Measurements from ENCODE around the gene REG4.
"Not testable (repeated sequence)": the region's sequence is repeated elsewhere in the genome, so short reads cannot be mapped to it uniquely, and the experiment has no call there.

Gene REG4

GRCh38 chr1:119787776-119788175, 23.5 kb downstream of the REG4 start:
- Histone ChIP-seq H3K36me3 (ENCODE audit: insufficient read depth, low read length) (no peaks in the 10 kb centered on the region), H3K9me3 (ENCODE audit: insufficient read depth, low read length, severe bottlenecking) (no peaks in the 10 kb centered on the region), H3K4me1 (ENCODE audit: insufficient read depth, low read length) (no peaks in the 10 kb centered on the region), H3K9ac (ENCODE audit: low read depth, low read length) (no peak overlapping the region), H3K27ac (ENCODE audit: low read length) (no peak overlapping the region), H3K4me3 (ENCODE audit: low read depth in 1 of 2, low read length in 2 of 2) (no peak overlapping the region), H4K20me1 (ENCODE audit: insufficient read depth, low read length) (no peaks in the 10 kb centered on the region), H3K79me2 (ENCODE audit: insufficient read depth, low read length) (no peaks in the 10 kb centered on the region), H3K27me3 (ENCODE audit: insufficient read depth, low read length, poor library complexity) (peaks cover 5% of the 10 kb centered on the region), H3K4me2 (ENCODE audit: insufficient read depth, low read length) (no peak overlapping the region), H2AFZ (ENCODE audit: low read depth, low read length) (no peak overlapping the region)
- ATAC-seq (ENCODE audit: insufficient read depth, low read depth), result no peak
- no peak for DNase-seq
- no peak for TF ChIP-seq EZH2 (IDR thresholded peaks at IDR 0.05; ENCODE audit: borderline replicate concordance, low read depth, low read length, severe bottlenecking)
- TF ChIP-seq, protein P1, sequence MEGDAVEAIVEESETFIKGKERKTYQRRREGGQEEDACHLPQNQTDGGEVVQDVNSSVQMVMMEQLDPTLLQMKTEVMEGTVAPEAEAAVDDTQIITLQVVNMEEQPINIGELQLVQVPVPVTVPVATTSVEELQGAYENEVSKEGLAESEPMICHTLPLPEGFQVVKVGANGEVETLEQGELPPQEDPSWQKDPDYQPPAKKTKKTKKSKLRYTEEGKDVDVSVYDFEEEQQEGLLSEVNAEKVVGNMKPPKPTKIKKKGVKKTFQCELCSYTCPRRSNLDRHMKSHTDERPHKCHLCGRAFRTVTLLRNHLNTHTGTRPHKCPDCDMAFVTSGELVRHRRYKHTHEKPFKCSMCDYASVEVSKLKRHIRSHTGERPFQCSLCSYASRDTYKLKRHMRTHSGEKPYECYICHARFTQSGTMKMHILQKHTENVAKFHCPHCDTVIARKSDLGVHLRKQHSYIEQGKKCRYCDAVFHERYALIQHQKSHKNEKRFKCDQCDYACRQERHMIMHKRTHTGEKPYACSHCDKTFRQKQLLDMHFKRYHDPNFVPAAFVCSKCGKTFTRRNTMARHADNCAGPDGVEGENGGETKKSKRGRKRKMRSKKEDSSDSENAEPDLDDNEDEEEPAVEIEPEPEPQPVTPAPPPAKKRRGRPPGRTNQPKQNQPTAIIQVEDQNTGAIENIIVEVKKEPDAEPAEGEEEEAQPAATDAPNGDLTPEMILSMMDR (IDR thresholded peaks at IDR 0.05; ENCODE audit: borderline replicate concordance, extremely low read depth, low read length, poor library complexity, severe bottlenecking), result no peak

- not testable (repeated sequence) for H3K4me3 ChIP-seq (ENCODE audit: low read depth in 1 of 2, low read length in 2 of 2); H3K9me3 ChIP-seq (ENCODE audit: insufficient read depth, low read length, severe bottlenecking); H2AFZ ChIP-seq (ENCODE audit: low read depth, low read length); DNase-seq; H3K36me3 ChIP-seq (ENCODE audit: insufficient read depth, low read length); H3K27ac ChIP-seq (ENCODE audit: low read length); H3K27me3 ChIP-seq (ENCODE audit: insufficient read depth, low read length, poor library complexity); H4K20me1 ChIP-seq (ENCODE audit: insufficient read depth, low read length); H3K4me2 ChIP-seq (ENCODE audit: insufficient read depth, low read length); H3K4me1 ChIP-seq (ENCODE audit: insufficient read depth, low read length); H3K79me2 ChIP-seq (ENCODE audit: insufficient read depth, low read length); H3K9ac ChIP-seq (ENCODE audit: low read depth, low read length); ATAC-seq (ENCODE audit: insufficient read depth, low read depth)
Observed at GRCh38 chr1:119786473-119787050, 24.7 kb downstream of the REG4 start.

GRCh38 chr1:119786046-119786445, 25.2 kb downstream of the REG4 start:
- not testable (repeated sequence) for H3K27ac ChIP-seq (ENCODE audit: low read length); H3K79me2 ChIP-seq (ENCODE audit: insufficient read depth, low read length); H3K9ac ChIP-seq (ENCODE audit: low read depth, low read length); H3K9me3 ChIP-seq (ENCODE audit: insufficient read depth, low read length, severe bottlenecking); H3K36me3 ChIP-seq (ENCODE audit: insufficient read depth, low read length); H3K4me2 ChIP-seq (ENCODE audit: insufficient read depth, low read length); DNase-seq; ATAC-seq (ENCODE audit: insufficient read depth, low read depth); H2AFZ ChIP-seq (ENCODE audit: low read depth, low read length); H4K20me1 ChIP-seq (ENCODE audit: insufficient read depth, low read length); H3K4me3 ChIP-seq (ENCODE audit: low read depth in 1 of 2, low read length in 2 of 2); H3K4me1 ChIP-seq (ENCODE audit: insufficient read depth, low read length)
- H3K27me3 ChIP-seq (ENCODE audit: insufficient read depth, low read length, poor library complexity), result peaks cover 14% of the 10 kb centered on the region

DNA sequence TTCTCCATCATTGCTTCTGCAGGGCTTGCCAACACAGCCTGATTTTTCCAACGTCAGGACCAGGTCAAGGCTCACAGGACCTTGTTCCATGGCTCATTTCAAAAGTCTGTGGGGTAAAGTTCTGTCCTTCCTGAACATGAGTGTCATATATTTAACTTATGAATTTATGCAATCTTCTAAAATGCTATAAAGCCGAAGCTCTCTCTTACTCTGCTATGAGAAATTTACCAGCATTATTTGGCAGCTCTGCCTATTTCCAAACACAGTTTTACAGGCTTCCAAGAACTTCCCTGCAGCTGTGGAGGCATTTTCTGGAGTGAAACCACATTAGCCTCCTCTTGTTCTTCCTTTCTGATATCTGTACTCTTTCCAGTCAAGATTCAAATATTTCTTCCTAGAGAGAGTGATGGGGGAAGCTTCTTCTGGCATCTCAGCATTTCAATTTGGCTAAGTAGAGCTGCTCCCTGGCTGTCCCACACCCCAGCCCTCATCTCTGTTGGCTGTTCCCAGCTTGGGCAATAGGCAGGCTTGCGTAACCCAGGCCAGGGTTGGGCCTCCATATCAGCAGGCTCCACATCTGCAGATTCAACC, 27.0 kb downstream of the REG4 start:
- Histone ChIP-seq H3K4me3 (ENCODE audit: low read depth in 1 of 2, low read length in 2 of 2) (no peak overlapping the region), H2AFZ (ENCODE audit: low read depth, low read length) (no peak overlapping the region), H4K20me1 (ENCODE audit: insufficient read depth, low read length) (no peaks in the 10 kb centered on the region), H3K27ac (ENCODE audit: low read length) (no peak overlapping the region), H3K4me2 (ENCODE audit: insufficient read depth, low read length) (no peak overlapping the region), H3K36me3 (ENCODE audit: insufficient read depth, low read length) (no peaks in the 10 kb centered on the region), H3K4me1 (ENCODE audit: insufficient read depth, low read length) (no peaks in the 10 kb centered on the region), H3K27me3 (ENCODE audit: insufficient read depth, low read length, poor library complexity) (peaks cover 16% of the 10 kb centered on the region), H3K9ac (ENCODE audit: low read depth, low read length) (no peak overlapping the region), H3K79me2 (ENCODE audit: insufficient read depth, low read length) (no peaks in the 10 kb centered on the region), H3K9me3 (ENCODE audit: insufficient read depth, low read length, severe bottlenecking) (no peaks in the 10 kb centered on the region)
- no peak for DNase-seq
- no peak for ATAC-seq (ENCODE audit: insufficient read depth, low read depth)
- TF ChIP-seq, protein P1 (IDR thresholded peaks at IDR 0.05; ENCODE audit: borderline replicate concordance, extremely low read depth, low read length, poor library complexity, severe bottlenecking), result no peak
- TF ChIP-seq EZH2 (IDR thresholded peaks at IDR 0.05; ENCODE audit: borderline replicate concordance, low read depth, low read length, severe bottlenecking), result no peak

Data from DND-41 (cell line).